Mesenchymal stem cell (in vitro differentiated cells and primary cell): ENCODE measurements around the gene ATAD3A.

ENCODE experiments used
- DNase-seq: peaks from one replicate; pipeline ENCODE4 v3.0.0-alpha.2; 2013
- H2AFZ ChIP-seq: one replicate; pipeline ENCODE4 v1.6.1; 2013; ENCODE audit warnings: low read depth, mild to moderate bottlenecking, control low read depth, inconsistent platforms, low read length, moderate library complexity
- H2AK5ac ChIP-seq: 2 replicates; pipeline ENCODE4 v1.6.1; 2013; ENCODE audit warnings: low read length, moderate library complexity, mild to moderate bottlenecking, inconsistent platforms; ENCODE audit not compliant: severe bottlenecking
- H2BK120ac ChIP-seq: one replicate; pipeline ENCODE4 v1.6.1; 2013; ENCODE audit warnings: low read depth, mild to moderate bottlenecking, inconsistent platforms, low read length, moderate library complexity
- H2BK12ac ChIP-seq, 2 experiments: one replicate each; pipeline ENCODE4 v1.6.1; 2013; ENCODE audit warnings: inconsistent platforms in 2 of 2, low read length in 2 of 2, mild to moderate bottlenecking in 2 of 2, moderate library complexity in 2 of 2, control low read depth in 1 of 2
- H2BK15ac ChIP-seq: one replicate; pipeline ENCODE4 v1.6.1; 2013; ENCODE audit warnings: mild to moderate bottlenecking, low read depth, inconsistent platforms; ENCODE audit not compliant: poor library complexity, severe bottlenecking
- H2BK5ac ChIP-seq: 2 replicates; pipeline ENCODE4 v1.6.1; 2013; ENCODE audit warnings: low read depth, mild to moderate bottlenecking, low read length, control low read depth, inconsistent platforms; ENCODE audit not compliant: poor library complexity, severe bottlenecking
- H3K14ac ChIP-seq, 2 experiments: one replicate each; pipeline ENCODE4 v1.6.1; 2013; ENCODE audit warnings: inconsistent platforms in 2 of 2, low read length in 2 of 2, control low read depth in 1 of 2, mild to moderate bottlenecking in 1 of 2, moderate library complexity in 1 of 2
- H3K18ac ChIP-seq, 2 experiments: one replicate each; pipeline ENCODE4 v1.6.1; 2013; ENCODE audit warnings: inconsistent platforms in 2 of 2, low read length in 2 of 2, control low read depth in 1 of 2, low read depth in 1 of 2, mild to moderate bottlenecking in 1 of 2
- H3K23ac ChIP-seq, 2 experiments: one replicate each; pipeline ENCODE4 v1.6.1; 2013; ENCODE audit warnings: inconsistent platforms in 2 of 2, low read length in 2 of 2, mild to moderate bottlenecking in 2 of 2, moderate library complexity in 2 of 2, control low read depth in 1 of 2
- H3K27ac ChIP-seq: 2 replicates; pipeline ENCODE4 v1.5.1; 2013; ENCODE audit warnings: mild to moderate bottlenecking, moderate library complexity, low read length, control low read depth, inconsistent platforms; ENCODE audit not compliant: poor library complexity, severe bottlenecking
- H3K27me3 ChIP-seq, 2 experiments: 2 replicates each; pipeline versions ENCODE4 v1.6.1 to v1.7.0; 2013; ENCODE audit warnings: low read length in 2 of 2, mild to moderate bottlenecking in 2 of 2, moderate library complexity in 2 of 2, control low read depth in 1 of 2, inconsistent platforms in 1 of 2; ENCODE audit not compliant: control insufficient read depth in 1 of 2, insufficient read depth in 1 of 2
- H3K36me3 ChIP-seq, 2 experiments: 2 replicates each; pipeline versions ENCODE4 v1.6.1 to v1.7.0; 2013; ENCODE audit warnings: low read length in 2 of 2, control low read depth in 1 of 2, inconsistent platforms in 1 of 2, low read depth in 1 of 2, mild to moderate bottlenecking in 1 of 2; ENCODE audit not compliant: insufficient read depth in 2 of 2, control insufficient read depth in 1 of 2
- H3K4ac ChIP-seq, 2 experiments: one replicate each; pipeline ENCODE4 v1.6.1; 2013; ENCODE audit warnings: inconsistent platforms in 2 of 2, low read length in 2 of 2, mild to moderate bottlenecking in 2 of 2, moderate library complexity in 2 of 2, control low read depth in 1 of 2, low read depth in 1 of 2
- H3K4me1 ChIP-seq: 2 replicates; pipeline ENCODE4 v1.6.1; 2013; ENCODE audit warnings: low read depth, low read length, control low read depth; ENCODE audit not compliant: control insufficient read depth, insufficient read depth
- H3K4me2 ChIP-seq: 2 replicates; pipeline ENCODE4 v1.6.1; 2013; ENCODE audit warnings: low read length, mild to moderate bottlenecking, inconsistent platforms; ENCODE audit not compliant: poor library complexity, severe bottlenecking
- H3K4me3 ChIP-seq, 2 experiments: 2 replicates each; pipeline versions ENCODE4 v1.5.1 to v1.7.0; 2013; ENCODE audit warnings: low read length in 2 of 2, mild to moderate bottlenecking in 2 of 2, control low read depth in 1 of 2, low read depth in 1 of 2; ENCODE audit not compliant: insufficient read depth in 1 of 2
- H3K79me1 ChIP-seq: replicated peaks from 2 replicates; pipeline ENCODE4 v1.6.1; 2013; ENCODE audit warnings: mild to moderate bottlenecking, control low read depth, low read length, inconsistent platforms; ENCODE audit not compliant: poor library complexity, severe bottlenecking
- H3K9ac ChIP-seq: 2 replicates; pipeline ENCODE4 v1.7.0; 2013; ENCODE audit warnings: mild to moderate bottlenecking, low read length, moderate library complexity
- H3K9me3 ChIP-seq: 2 replicates; pipeline ENCODE4 v1.7.0; 2013; ENCODE audit warnings: mild to moderate bottlenecking, low read length; ENCODE audit not compliant: control insufficient read depth
- H4K8ac ChIP-seq: one replicate; pipeline ENCODE4 v1.6.1; 2013; ENCODE audit warnings: inconsistent platforms, mild to moderate bottlenecking, low read length, moderate library complexity
- H4K91ac ChIP-seq: one replicate; pipeline ENCODE4 v1.6.1; 2013; ENCODE audit warnings: mild to moderate bottlenecking, low read length, inconsistent platforms
- WGBS: methylation state at CpG from one replicate; pipeline ENCODE4 v1.1.7; 2013; ENCODE audit warnings: mixed read lengths; 5-methylcytosine and 5-hydroxymethylcytosine counted together

ATAD3A gene

DNA sequence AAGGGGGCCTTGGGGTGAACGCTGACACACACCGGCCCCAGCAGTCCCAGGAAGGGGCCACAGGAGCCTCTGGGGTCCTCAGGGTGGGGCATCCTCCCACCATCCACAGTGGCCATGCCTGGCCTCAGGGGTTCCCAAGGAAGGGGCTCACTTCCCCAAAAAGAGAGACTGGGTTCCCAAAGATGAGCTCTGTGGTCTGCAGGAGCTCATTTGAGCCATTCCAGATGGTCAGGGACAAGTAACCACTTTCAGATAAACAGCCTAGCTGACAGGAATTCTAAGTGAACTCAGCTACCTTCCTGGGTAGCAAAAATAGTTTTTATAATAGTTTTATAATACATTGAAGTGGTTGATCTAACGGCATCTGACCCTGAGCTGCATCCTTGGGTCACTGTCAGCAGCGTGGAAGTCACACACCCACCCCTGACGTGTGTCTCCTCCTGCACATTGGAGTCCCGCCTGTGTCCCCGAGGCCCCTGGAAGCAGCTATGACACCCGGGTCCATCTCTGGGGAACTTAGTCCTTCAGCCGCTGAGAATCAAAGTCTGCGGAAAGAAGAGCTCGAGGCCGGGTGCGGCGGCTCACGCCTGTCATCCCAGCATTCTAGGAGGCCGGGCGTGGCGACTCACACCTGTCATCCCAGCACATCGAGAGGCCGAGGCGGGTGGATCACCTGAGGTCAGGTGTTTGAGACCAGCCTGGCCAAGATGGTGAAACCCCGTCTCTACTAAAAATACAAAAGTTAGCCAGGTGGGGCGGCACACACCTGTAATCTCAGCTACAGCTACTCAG, 34.2 kb downstream of the ATAD3A start:
- whole genome bisulfite sequencing: 97% methylated on average over 23 of the region's 23 CpGs
- no peak overlapping the region for H2BK5ac ChIP-seq

DNA sequence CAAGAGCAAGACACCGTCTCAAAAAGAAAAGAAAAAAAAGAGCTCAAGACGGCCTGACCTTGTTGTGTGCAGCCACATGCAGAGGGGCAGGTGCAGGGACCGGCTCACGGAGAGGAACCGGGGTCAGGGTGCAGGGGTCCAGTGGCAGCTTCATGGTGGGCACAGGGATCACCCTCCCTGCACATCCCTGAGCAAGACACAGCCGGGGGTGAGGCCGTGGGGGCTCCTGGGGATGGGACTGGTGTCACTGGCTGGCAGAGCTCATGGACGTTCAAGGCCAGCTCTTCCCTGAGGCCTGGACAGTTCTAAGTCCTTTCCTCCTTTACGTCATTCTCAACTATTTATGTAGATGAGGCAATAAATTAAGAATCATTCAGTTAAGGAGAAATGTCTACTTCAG, 35.0 kb downstream of the ATAD3A start:
- no peak overlapping the region for H3K23ac ChIP-seq
- H3K27ac ChIP-seq: no peak overlapping the region
- peaks cover 30% of the 10 kb centered on the region for H3K4me1 ChIP-seq
- H3K79me1 ChIP-seq: peaks cover 25% of the 10 kb centered on the region
- H4K91ac ChIP-seq: no peak overlapping the region
- no peak overlapping the region for H3K18ac ChIP-seq
- H3K27me3 ChIP-seq: no peaks in the 10 kb centered on the region
- H4K8ac ChIP-seq: no peak overlapping the region
- no peak overlapping the region for H2BK5ac ChIP-seq
- no peaks in the 10 kb centered on the region for H3K9me3 ChIP-seq
- no peak overlapping the region for H2AFZ ChIP-seq
- H3K9ac ChIP-seq: no peak overlapping the region
- peaks cover 11 to 67% of the 10 kb centered on the region in 2 experiments for H3K36me3 ChIP-seq
- H2AK5ac ChIP-seq: no peak overlapping the region
- no peak overlapping the region for H3K4me2 ChIP-seq
- no peak overlapping the region for H2BK120ac ChIP-seq
- no peak overlapping the region for H3K4ac ChIP-seq
- DNase-seq: no peak
- H2BK15ac ChIP-seq: no peak overlapping the region
- no peak overlapping the region for H3K14ac ChIP-seq
- H3K4me3 ChIP-seq: no peak overlapping the region
- WGBS: 98% methylated on average over 7 of the region's 9 CpGs
- no peak overlapping the region for H2BK12ac ChIP-seq

More for the DNA sequence above, 34.2 kb downstream of the ATAD3A start:
- H2BK12ac ChIP-seq: no peak overlapping the region
- H2BK120ac ChIP-seq: no peak overlapping the region
- no peak overlapping the region for H3K4me3 ChIP-seq
- no peak overlapping the region for H2AK5ac ChIP-seq
- H3K79me1 ChIP-seq: peaks cover 18% of the 10 kb centered on the region
- peak overlapping the region; percentile 70 for H4K91ac ChIP-seq
- H3K36me3 ChIP-seq: peaks cover 19 to 68% of the 10 kb centered on the region in 2 experiments
- H3K4me1 ChIP-seq: peaks cover 25% of the 10 kb centered on the region
- H3K27me3 ChIP-seq: no peaks in the 10 kb centered on the region
- H3K14ac ChIP-seq: no peak overlapping the region
- no peak overlapping the region for H3K23ac ChIP-seq
- no peak overlapping the region for H2BK15ac ChIP-seq
- no peak overlapping the region for H3K18ac ChIP-seq
- H3K4me2 ChIP-seq: no peak overlapping the region
- no peak overlapping the region for H3K27ac ChIP-seq
- H2AFZ ChIP-seq: no peak overlapping the region
- H3K9ac ChIP-seq: no peak overlapping the region
- no peaks in the 10 kb centered on the region for H3K9me3 ChIP-seq
- H4K8ac ChIP-seq: no peak overlapping the region
- H3K4ac ChIP-seq: no peak overlapping the region
- no peak for DNase-seq

DNA sequence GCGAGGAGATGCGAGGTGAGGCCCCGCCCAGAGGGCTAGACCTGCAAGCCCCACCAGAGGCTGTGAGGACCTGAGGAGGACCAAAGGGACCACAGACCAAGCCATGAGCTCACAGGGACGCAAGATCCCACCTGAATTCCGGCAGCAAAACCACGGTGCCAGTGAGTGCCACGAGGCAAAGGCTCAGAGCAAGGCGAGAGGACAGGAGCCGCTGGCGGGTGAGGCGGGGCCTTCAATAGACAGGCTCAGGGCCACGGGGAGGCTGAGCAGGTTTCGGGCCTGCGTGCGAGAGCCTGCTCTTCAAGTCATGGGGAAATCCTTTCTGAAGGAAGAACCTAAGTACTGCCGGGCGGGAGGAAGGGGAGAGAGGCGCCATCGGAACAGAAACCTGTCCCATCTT, 35.5 kb downstream of the ATAD3A start:
- no peak overlapping the region for H2AK5ac ChIP-seq
- no peak overlapping the region for H4K91ac ChIP-seq
- no peak overlapping the region for H4K8ac ChIP-seq
- no peak overlapping the region for H3K27ac ChIP-seq
- peak overlapping the region in 1 of 2 experiments; percentile 25 for H3K18ac ChIP-seq
- no peak overlapping the region for H3K9ac ChIP-seq
- 95% methylated on average over 19 of the region's 19 CpGs for WGBS
- H2BK12ac ChIP-seq: no peak overlapping the region
- no peak for DNase-seq
- H2BK15ac ChIP-seq: no peak overlapping the region
- H3K4me1 ChIP-seq: peaks cover 32% of the 10 kb centered on the region
- H3K36me3 ChIP-seq: peaks cover 6 to 65% of the 10 kb centered on the region in 2 experiments
- H3K79me1 ChIP-seq: peaks cover 30% of the 10 kb centered on the region
- H3K27me3 ChIP-seq: no peaks in the 10 kb centered on the region
- no peak overlapping the region for H2BK5ac ChIP-seq
- H3K4me2 ChIP-seq: no peak overlapping the region
- no peak overlapping the region for H3K23ac ChIP-seq
- no peak overlapping the region for H2BK120ac ChIP-seq
- no peak overlapping the region for H3K4ac ChIP-seq
- H3K9me3 ChIP-seq: no peaks in the 10 kb centered on the region
- no peak overlapping the region for H3K14ac ChIP-seq
- H3K4me3 ChIP-seq: no peak overlapping the region
- H2AFZ ChIP-seq: no peak overlapping the region

DNA sequence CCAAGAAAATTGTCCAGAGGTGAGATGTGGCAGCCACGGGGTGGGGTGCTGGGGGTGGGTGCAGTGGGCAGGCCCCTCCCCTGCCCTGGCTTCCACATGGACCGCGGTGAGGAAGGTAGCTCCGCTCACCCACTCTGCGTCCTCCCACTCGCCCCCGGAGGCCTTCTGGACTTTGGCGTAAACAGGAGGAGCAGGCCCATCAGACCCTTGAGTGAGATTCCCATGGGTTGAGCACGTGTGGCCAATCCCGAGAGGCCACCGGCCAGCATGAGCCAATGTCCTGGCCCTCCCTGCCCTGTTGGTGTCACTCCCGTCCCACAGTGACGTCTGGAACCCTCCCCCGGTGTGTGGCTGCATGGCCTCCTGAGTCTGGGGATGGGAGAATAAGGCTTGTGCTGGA, 36.6 kb downstream of the ATAD3A start:
- no peaks in the 10 kb centered on the region for H3K27me3 ChIP-seq
- H3K4me2 ChIP-seq: no peak overlapping the region
- no peak overlapping the region for H2BK120ac ChIP-seq
- no peak overlapping the region for H2AFZ ChIP-seq
- H3K27ac ChIP-seq: no peak overlapping the region
- H2BK12ac ChIP-seq: no peak overlapping the region
- 92% methylated on average over 14 of the region's 14 CpGs for WGBS
- no peak overlapping the region for H3K14ac ChIP-seq
- no peak overlapping the region for H3K4ac ChIP-seq
- H2AK5ac ChIP-seq: no peak overlapping the region
- no peak overlapping the region for H3K4me3 ChIP-seq
- H4K8ac ChIP-seq: no peak overlapping the region
- H3K79me1 ChIP-seq: peaks cover 34% of the 10 kb centered on the region
- no peak overlapping the region for H4K91ac ChIP-seq
- DNase-seq: no peak
- no peak overlapping the region for H3K9ac ChIP-seq
- H2BK5ac ChIP-seq: no peak overlapping the region
- no peak overlapping the region for H3K23ac ChIP-seq
- H3K36me3 ChIP-seq: peaks cover 3 to 55% of the 10 kb centered on the region in 2 experiments
- no peak overlapping the region for H3K18ac ChIP-seq
- H3K9me3 ChIP-seq: no peaks in the 10 kb centered on the region
- peaks cover 24% of the 10 kb centered on the region for H3K4me1 ChIP-seq
- no peak overlapping the region for H2BK15ac ChIP-seq
